ENCODE results near the gene GPR132. TPM values are rescaled to one million over a fixed set of nuclear protein-coding genes. Genes with fewer than 3 reads are reported as not detected.

The GPR132 gene
- polyA plus RNA-seq, 4 donors: 0.39 to 0.70 (median 0.49) TPM

DNA sequence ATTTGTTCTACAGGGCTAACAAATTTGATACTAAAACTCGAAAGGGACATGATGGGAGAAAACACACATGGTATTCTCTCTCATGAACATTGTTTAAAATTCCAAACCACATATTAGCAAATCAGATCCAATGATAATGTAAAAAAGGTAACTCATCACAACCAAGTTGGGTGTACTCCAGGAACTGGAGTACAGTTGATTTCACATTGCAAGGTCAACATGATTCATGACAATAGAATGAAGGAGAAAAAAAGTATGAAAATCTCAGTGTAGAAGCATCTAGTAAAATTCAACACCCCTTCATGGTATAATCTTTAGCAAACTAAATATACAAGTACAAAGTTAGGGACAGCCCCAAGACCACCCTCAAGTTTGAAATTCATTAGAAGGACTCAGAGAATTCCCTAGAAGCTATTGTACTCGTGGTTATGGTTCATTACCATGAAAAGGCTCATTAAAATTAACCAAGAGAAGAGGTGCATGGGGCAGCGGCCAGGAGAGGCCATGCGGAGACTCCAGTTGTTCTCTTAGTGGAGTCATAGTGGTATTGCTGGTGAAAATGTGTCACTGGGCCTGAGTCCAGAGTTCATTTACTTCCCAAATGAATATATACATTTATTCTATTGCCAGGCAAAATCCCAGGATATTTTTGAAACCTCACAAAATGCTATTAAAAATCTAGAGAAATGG lies 41.3 kb downstream of the GPR132 start:
- DNase-seq (ENCODE audit: low read depth in 4 of 4, low spot score in 3 of 4): no peak

DNA sequence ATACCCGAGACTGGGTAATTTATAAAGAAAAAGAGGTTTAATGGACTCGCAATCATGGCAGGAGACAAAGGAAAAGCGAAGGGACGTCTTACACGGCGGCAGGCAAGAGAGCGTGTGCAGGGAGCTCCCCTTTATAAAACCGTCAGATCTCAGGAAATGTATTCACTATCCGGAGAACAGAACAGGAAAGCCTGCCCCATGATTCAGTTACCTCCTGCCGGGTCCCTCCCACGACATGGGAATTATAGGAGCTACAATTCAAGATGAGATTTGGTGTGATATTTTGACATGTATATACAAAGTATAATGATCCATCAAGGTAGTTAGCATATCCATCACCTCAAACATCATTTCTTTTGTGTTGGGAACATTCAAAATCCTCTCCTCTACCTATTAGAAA lies 42.1 kb downstream of the GPR132 start:
- no peak for DNase-seq (ENCODE audit: low read depth in 4 of 4, low spot score in 3 of 4)

DNA sequence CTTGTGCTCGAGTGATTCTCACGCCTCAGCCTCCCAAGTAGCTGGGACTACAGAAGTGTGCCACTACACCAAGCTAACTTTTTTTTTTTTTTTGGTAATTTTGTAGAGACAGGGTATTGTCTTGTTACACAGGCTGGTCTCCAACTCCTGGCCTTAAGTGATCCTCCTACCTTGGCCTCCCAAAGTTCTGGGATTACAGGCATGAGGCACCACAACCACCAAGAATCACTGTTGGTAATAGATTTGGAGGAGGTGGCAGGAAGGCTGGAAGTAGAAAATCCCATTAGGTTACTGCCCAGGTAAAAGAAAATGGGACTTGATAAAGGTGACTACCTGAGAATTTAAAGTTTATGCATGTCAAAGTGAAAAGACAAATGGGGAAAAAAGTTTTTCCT lies 43.0 kb downstream of the GPR132 start:
- DNase-seq (ENCODE audit: low read depth in 4 of 4, low spot score in 3 of 4): no peak

DNA sequence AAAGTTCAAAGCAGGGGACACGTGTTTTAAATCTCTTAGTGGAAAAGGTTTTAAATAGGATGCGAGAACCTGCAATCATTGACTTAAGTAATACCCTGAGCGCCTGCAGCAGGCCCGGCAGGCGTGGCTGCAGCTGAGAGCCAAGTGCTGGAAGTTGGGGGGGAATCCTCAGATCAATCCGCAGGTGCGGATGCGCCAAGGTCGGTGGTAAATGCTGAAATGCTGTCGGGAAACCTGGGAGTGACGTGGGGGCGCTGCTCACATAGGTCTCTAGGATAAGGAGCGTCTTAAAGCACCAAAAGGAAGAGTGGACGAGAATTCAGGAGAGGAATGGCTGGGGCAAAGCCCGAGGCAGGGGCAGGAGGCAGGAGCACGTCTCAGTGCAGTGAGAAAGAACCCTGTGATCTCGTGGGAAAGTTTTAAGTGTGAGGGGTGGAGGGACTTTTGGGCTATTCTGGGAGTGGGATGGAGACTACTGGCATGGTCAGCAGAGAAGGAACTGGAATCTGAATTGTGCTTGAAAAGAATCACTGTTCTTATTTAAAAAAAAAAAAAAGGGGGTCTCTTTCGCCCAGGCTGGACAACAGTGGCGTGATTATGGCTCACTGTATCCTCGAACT lies 43.5 kb downstream of the GPR132 start:
- DNase-seq (ENCODE audit: low read depth in 4 of 4, low spot score in 3 of 4): peak in 3 of 4 donors; percentile 41 to 47 (median 44)

DNA sequence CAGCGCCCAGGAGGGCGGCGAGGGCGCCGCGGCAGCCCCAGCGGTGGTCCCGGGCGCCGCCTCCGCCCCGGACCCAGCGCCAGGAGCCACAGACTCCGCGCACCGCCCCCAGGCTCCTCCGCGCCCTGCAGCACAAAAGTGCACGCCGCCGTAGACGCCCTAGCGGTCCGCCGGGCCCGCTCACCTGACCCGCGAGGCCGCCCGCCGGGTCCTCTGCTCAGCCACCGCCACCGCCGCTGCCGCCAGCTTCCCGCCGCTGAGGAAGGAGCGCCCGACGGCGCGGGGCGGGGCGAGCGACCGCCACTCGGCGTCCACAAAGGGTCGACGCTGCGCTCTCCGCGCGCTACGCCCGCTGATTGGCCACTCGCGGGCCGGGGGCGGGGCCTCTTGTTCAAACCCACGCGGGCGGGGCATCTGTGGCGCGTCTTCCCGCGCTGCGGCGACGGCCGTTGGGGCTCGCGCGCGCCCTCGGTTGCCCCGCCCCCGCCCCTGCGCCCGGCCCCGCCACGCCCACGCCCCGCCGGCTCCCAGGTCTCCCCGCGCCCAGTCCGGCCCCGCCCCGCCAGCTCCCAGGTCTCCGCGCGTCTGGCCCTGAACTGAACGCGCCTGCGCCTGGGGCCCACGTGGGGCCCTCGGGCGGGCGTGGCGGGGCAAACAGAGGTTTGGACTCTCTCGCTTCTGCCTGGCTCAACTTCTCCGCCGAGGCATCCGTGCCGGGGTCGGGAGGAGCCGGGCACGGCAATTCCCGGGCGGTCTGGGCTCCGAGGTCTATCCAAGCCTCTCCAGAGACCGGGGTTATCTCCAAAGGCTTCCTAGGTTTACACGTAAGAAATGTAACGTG lies 44.2 kb downstream of the GPR132 start, which contains the start of gene CDCA4:
Gene CDCA4, minus strand, starts transcription at position 269 of the 841 bp plus-strand sequence. CDS start 9,154 bp downstream, outside the sequence.
- DNase-seq (ENCODE audit: low read depth in 4 of 4, low spot score in 3 of 4): peak; percentile 91 to 96 (median 94)

DNA sequence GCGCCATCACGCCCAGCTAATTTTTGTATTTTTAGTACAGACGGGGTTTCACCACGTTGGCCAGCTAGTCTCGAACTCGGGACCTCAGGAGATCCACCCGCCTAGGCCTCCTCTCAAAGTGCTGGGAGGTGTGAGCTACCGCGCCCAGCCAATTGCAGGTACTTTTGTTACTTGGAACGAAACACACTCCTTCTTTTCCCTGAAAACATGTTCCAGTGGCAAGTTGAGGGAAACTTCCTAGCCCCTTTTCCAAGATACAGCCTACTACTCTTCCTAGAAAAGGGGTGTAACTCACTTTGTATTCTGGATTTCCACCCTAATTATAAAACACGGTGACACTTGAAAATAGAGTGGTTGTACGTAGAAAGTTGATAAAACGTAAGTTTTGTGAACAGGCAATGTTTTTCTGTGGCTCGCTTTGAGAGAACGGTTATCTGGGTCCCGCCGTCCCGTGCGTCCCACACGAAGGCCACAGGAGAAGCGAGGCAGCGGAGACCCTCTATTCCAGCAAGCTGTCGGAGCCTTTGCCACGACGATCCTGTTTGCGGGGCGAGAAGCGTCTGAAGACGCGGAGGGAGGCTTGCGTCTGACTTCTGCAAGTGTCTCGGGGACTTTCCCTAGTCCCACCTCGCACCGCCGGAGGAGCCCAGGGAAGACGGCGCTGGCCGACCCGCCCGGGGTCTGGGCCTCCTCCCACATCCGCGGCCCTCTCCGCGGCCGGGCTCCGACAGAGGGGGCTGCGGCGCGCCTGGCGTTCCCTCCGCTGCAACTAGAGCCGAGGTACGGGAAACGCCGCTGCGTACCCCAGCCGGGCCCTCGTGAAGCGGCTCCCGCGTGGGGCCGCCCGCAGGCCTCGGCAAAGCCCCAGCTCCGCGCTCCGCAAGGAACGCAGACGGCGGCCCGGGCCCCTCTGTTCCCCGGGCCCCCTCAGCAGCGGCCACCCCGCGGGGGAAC lies 45.1 kb downstream of the GPR132 start:
- DNase-seq (ENCODE audit: low read depth in 4 of 4, low spot score in 3 of 4): peak in 1 of 4 donors; percentile 44

DNA sequence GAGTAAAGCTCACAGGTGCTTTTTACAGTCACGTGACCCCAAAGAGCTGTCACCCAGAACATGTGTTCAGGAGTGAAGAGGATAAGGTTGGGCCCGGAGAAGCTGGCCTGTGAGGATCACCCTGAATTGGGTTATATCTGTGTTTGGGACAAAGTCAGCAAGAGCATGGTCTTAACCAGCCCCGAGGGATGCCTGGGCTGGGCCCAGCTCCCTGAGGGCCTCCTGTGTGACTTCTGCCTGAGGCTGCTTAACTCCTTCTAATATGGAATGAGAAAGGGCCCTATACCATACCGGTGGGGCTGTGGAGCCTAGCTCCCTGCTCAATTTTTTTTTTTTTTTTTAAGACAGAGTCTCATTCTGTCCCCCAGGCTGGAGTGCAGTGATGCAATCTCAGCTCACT lies 46.8 kb downstream of the GPR132 start:
- no peak for DNase-seq (ENCODE audit: low read depth in 4 of 4, low spot score in 3 of 4)

DNA sequence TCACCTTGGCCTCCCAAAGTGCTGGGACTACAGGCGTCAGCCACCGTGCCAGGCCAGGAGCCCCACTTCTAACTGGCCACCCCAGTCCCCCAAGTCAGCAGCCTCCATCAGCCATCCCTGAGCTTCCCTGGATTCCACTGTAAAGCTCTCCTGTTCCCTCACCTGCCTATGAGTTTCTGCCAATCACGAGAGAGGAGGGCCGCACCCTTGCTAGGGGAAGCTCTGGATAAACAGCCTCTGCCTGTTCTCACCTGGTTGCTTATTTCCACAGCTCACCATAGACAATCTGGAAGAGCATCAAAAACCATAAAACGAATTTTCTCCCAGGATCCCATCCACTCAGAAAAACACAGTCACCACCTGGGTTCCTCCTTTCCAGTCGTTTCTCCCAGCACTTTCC lies 49.3 kb downstream of the GPR132 start:
- no peak for DNase-seq (ENCODE audit: low read depth in 4 of 4, low spot score in 3 of 4)

DNA sequence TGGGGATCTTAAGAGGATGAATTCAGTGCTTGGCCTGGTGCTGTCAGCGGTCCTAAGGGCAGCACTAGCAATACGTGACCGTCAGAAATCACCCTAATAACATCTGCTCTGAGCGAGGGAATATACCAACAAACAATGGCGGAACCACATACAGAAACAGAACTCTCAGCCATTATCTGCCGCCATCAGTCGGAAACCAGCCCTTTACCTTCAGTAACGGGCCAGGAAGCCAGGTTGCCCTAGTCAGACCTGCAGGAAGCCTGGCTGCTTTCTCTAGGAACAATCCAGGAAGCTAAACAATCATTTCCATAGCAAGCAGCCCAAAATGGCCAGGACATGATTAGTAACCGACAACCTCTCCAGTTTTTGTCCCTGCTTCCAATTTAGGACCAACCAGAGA lies 50.0 kb downstream of the GPR132 start:
- DNase-seq (ENCODE audit: low read depth in 4 of 4, low spot score in 3 of 4): no peak

DNA sequence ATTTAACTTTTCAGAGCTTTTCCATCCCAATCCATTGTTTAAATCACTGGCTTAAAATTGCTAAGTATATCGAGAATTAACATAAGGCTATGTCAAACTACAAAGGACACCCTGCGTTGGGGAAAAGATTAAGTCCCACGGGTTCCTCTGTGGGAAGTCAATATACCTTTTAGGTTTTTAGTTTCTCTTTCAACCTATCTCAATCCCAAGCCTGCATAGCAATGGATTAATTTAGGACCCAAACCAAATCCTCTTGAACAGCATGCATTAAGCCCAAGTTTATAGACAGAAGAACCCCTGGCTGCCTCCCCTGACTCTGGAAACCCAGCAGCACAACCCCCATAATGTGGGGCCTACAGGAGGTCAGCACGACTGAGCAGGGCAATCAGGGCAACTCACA lies 50.6 kb downstream of the GPR132 start:
- DNase-seq (ENCODE audit: low read depth in 4 of 4, low spot score in 3 of 4): no peak

DNA sequence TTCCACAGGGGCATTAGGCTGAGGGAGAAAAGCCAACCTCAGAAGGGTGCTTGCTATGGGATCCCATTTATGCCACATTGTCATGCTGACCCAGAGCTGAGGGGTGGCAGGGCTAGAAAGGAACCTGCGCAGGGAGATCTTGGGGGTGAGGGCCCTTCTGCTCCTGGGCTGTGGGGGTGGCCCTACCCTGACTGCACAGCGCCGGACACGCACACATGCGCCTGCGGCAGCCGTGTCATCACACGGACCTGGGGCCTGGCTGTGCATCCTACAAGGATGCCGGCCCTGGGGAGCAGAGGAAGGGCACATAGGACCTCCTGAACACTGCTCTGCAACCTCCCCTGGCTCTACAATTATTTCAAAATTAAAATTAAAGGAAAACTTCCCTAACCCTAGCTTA lies 51.2 kb downstream of the GPR132 start:
- no peak for DNase-seq (ENCODE audit: low read depth in 4 of 4, low spot score in 3 of 4)

DNA sequence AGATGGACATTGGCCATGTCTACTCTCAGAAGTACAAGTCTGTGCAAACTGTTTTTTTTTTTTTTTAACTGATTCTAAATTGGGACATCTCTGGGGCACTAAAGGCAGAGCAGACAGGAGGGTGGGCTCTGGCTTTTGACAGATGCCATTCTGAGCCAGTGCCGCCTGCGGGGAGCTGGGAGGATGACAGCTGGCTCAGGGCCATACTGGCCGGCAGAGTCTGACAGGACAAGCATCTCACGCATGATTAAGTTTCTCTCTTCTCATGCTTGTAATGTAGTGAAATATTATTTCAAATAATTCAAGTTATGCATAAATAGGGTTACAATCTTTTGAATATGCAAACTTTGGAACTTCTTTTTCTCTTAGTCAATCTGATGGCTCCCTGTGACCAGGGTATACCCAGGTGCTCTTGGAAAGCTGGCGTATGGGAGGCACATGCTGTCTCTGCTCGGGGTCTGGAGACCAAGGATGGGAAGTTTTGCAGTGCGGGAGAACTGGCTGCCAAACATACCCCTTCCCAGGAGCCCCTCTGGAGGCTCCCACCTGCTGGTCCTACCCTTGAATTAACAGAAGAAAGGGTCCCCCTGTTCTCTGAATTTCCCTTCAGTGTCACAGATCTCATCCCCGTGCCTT lies 52.0 kb downstream of the GPR132 start:
- no peak for DNase-seq (ENCODE audit: low read depth in 4 of 4, low spot score in 3 of 4)

DNA sequence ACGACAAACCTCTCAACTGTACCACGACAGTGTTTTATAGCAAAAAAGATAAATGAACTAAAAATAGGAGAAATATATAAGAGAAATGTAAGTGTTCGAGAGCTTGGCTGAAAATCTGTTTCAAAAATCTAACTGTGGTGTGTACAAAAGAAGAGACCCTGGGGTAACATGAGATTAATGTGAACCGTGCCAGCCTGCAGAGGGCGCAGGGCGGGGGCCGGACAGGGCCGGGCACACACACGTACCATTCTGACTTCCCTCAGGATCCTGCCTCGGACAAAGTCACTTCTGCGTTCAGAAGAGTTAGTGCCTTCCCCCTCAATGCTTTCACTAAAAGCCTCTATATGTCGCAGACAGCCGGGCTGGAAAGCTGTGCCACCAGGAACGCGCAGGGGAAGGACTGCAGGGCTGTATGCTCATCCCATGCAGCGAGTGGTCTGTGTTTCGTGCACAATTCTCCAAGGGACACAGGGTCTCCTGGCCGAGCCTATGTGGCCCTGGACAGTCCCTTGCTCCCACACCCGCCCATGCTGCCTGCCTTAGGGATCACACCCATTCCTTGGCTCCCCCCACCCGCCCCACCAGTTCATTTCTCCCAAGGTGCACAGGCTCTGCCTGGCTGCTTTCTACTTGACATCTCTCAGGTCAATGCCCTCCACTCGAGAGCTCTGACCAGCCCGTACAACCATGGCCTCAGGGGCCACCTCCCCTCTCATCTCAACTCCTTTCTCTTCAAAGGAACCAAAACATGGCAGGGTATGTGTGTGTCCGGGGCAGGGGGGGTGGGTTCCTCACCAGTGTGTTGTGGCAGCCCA lies 52.9 kb downstream of the GPR132 start:
- no peak for DNase-seq (ENCODE audit: low read depth in 4 of 4, low spot score in 3 of 4)

DNA sequence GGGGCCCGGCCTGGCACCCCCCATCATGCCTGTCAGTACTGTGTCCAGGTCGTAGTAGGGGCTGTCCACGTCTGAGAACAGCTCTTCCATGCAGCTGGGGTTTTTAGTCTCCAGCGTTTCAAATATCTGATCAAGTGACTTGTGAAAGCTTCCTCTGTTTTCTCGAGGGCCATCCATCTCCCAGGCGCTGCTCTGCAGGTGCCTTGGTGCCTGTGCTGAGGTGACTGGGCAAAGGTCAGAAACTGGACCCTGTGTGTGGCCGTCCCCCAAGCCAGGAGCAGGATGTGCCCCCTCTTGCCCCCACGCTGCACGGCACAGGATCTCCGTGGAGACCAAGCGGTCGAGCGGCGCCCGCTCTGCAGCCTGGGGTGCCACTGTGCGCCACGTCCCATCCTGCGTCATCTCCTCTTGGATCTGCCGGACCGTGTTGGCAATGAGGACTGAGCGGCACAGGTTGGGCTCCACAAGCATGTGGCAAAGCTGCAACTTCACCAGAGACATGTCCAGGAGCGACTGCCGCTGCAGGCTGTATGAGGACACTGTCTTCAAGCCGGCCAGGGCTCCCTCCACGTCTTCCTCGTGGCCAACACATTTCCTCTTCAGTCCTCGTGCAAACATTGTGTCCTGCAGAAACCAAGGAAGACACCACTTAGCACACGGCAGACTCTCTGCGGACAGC lies 53.8 kb downstream of the GPR132 start:
- DNase-seq (ENCODE audit: low read depth in 4 of 4, low spot score in 3 of 4): no peak

DNA sequence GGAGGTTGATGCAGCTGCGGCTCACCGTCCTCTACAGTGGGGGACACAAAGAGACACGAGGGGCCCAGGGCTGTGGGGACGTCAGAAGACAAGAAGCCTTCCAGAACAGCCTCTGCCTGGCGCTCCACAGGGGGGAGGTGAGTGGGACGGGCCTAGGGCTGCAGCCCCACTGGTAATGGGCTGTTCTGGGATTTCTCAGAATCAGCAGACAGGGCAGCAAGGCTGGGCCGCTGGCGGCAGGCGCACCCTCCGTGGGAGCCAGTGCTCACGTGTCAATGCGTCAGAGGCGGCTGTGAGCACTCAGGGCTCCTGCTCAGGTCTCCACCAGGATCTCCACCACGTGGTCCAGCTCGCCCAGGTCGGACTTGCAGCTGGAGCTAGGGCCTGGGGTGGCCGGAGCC lies 54.3 kb downstream of the GPR132 start:
- DNase-seq (ENCODE audit: low read depth in 4 of 4, low spot score in 3 of 4): no peak

DNA sequence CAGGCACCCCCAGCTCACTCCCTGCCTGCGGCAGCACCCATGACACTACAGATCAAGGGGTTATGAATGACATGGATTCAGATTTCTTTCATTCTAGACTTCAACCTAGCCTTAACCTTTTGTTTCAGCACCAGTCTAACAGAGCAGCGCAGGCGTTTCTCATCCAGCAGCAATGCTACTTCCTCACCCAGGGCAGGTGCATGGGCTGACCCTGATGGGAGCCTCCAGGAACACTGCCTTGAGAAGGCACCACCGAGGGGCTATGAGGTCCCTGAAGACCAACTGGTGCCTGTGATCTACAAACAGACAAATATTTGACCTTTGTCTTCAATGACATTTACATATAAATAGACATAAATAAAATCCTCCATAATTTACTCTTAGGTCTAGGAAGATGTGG lies 55.1 kb downstream of the GPR132 start:
- no peak for DNase-seq (ENCODE audit: low read depth in 4 of 4, low spot score in 3 of 4)

DNA sequence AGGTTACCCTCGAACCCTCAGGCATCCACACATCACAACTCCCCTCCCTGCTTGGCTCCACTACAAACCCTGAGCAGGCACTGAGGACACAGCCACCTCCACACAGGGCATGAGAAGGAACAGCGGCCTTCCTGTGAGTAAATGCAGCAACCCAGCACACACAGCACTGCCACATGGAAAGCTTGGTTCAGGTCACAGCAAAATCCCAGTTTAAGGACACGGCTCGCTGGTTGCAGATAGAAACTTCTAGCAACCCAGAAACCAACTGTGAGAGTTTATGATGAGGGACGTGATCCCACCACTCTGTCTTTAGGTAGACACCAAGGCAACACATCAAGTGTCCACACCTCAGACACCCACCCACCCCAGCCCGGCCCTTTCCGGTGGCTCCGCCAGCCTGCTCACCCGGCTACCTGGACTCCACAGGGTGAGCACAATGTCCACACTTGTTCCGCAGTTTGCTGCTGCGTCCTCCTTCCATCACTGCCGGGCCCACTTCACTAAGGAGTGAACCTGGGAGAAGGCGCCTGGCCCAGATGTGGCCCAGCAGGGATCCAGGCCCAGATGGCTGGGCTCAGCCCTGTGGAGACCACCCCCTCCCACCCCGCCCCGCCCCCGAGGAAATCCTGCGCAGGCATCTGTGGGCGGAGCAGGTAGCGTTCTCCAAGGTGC lies 57.5 kb downstream of the GPR132 start:
- DNase-seq (ENCODE audit: low read depth in 4 of 4, low spot score in 3 of 4): no peak

Measured in right renal pelvis (tissue), 4 donors.